ENCODE data around the gene ATAD1. TPM values are rescaled to one million over a fixed set of nuclear protein-coding genes. Genes with fewer than 3 reads are reported as not detected.

Gene ATAD1
- total and polyA plus RNA-seq, 2 of the 8 experiments (the other 6 are each of a cell fraction or from before 2014, with no cell fraction given) = 8.9 to 35.3 TPM

DNA sequence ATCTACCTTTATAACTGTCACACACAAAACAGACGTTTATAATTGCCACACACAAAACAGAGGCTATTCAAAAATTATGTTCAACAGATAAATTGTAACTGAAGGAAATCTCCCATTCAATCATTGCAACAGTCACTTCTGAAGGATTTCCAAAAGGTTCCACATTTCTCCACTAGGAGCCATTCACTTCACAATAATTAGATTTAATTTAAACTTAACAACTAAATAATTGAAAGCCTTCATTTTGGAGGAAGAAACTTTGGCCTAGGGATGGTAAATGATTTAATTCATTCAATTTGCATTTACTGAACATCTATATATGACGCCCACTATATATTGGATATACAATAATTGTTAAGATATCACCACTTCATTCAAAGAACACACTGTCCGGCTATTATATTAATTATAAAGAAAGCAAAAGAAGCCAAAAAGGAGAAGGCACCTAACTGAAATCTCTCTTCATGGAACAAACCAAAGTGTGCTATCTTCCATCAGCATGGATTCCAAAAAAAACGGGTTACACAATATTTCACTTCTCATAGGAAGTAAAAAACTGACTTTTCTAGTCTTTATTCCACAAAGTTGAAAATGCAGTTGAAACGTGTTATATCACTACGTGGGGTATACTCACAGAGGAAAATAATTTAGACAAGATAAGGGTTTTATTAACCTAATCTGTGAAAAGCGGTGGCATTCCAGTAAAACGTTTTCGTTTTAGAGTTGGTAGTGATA lies 1.7 kb downstream of the ATAD1 start (continued):
- TF ChIP-seq, protein P1, sequence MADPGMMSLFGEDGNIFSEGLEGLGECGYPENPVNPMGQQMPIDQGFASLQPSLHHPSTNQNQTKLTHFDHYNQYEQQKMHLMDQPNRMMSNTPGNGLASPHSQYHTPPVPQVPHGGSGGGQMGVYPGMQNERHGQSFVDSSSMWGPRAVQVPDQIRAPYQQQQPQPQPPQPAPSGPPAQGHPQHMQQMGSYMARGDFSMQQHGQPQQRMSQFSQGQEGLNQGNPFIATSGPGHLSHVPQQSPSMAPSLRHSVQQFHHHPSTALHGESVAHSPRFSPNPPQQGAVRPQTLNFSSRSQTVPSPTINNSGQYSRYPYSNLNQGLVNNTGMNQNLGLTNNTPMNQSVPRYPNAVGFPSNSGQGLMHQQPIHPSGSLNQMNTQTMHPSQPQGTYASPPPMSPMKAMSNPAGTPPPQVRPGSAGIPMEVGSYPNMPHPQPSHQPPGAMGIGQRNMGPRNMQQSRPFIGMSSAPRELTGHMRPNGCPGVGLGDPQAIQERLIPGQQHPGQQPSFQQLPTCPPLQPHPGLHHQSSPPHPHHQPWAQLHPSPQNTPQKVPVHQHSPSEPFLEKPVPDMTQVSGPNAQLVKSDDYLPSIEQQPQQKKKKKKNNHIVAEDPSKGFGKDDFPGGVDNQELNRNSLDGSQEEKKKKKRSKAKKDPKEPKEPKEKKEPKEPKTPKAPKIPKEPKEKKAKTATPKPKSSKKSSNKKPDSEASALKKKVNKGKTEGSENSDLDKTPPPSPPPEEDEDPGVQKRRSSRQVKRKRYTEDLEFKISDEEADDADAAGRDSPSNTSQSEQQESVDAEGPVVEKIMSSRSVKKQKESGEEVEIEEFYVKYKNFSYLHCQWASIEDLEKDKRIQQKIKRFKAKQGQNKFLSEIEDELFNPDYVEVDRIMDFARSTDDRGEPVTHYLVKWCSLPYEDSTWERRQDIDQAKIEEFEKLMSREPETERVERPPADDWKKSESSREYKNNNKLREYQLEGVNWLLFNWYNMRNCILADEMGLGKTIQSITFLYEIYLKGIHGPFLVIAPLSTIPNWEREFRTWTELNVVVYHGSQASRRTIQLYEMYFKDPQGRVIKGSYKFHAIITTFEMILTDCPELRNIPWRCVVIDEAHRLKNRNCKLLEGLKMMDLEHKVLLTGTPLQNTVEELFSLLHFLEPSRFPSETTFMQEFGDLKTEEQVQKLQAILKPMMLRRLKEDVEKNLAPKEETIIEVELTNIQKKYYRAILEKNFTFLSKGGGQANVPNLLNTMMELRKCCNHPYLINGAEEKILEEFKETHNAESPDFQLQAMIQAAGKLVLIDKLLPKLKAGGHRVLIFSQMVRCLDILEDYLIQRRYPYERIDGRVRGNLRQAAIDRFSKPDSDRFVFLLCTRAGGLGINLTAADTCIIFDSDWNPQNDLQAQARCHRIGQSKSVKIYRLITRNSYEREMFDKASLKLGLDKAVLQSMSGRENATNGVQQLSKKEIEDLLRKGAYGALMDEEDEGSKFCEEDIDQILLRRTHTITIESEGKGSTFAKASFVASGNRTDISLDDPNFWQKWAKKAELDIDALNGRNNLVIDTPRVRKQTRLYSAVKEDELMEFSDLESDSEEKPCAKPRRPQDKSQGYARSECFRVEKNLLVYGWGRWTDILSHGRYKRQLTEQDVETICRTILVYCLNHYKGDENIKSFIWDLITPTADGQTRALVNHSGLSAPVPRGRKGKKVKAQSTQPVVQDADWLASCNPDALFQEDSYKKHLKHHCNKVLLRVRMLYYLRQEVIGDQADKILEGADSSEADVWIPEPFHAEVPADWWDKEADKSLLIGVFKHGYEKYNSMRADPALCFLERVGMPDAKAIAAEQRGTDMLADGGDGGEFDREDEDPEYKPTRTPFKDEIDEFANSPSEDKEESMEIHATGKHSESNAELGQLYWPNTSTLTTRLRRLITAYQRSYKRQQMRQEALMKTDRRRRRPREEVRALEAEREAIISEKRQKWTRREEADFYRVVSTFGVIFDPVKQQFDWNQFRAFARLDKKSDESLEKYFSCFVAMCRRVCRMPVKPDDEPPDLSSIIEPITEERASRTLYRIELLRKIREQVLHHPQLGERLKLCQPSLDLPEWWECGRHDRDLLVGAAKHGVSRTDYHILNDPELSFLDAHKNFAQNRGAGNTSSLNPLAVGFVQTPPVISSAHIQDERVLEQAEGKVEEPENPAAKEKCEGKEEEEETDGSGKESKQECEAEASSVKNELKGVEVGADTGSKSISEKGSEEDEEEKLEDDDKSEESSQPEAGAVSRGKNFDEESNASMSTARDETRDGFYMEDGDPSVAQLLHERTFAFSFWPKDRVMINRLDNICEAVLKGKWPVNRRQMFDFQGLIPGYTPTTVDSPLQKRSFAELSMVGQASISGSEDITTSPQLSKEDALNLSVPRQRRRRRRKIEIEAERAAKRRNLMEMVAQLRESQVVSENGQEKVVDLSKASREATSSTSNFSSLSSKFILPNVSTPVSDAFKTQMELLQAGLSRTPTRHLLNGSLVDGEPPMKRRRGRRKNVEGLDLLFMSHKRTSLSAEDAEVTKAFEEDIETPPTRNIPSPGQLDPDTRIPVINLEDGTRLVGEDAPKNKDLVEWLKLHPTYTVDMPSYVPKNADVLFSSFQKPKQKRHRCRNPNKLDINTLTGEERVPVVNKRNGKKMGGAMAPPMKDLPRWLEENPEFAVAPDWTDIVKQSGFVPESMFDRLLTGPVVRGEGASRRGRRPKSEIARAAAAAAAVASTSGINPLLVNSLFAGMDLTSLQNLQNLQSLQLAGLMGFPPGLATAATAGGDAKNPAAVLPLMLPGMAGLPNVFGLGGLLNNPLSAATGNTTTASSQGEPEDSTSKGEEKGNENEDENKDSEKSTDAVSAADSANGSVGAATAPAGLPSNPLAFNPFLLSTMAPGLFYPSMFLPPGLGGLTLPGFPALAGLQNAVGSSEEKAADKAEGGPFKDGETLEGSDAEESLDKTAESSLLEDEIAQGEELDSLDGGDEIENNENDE (IDR thresholded peaks at IDR 0.05; ENCODE audit: insufficient replicate concordance, low read length) = no peak
- TF ChIP-seq, protein P2, sequence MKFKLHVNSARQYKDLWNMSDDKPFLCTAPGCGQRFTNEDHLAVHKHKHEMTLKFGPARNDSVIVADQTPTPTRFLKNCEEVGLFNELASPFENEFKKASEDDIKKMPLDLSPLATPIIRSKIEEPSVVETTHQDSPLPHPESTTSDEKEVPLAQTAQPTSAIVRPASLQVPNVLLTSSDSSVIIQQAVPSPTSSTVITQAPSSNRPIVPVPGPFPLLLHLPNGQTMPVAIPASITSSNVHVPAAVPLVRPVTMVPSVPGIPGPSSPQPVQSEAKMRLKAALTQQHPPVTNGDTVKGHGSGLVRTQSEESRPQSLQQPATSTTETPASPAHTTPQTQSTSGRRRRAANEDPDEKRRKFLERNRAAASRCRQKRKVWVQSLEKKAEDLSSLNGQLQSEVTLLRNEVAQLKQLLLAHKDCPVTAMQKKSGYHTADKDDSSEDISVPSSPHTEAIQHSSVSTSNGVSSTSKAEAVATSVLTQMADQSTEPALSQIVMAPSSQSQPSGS (IDR thresholded peaks at IDR 0.05; ENCODE audit: low read length) = no peak
- TF ChIP-seq GTF2F1 (IDR thresholded peaks at IDR 0.05; ENCODE audit: borderline replicate concordance, low read depth, low read length) = no peak

All from H1 (cell line).